ENCODE measurements around the gene FREY1.
"Not testable (repeated sequence)": the region's sequence is repeated elsewhere in the genome, so short reads cannot be mapped to it uniquely, and the experiment has no call there.

The FREY1 gene

GRCh38 chr11:45901626-45902025 lies 5.4 kb downstream of the FREY1 start:
- in situ Hi-C loops (cut with HindIII; ENCODE audit: low sequenced_read_pairs) = no loop called here
- H3K4me3 ChIP-seq (ENCODE audit: low read depth, low read length) = no peak overlapping the region

GRCh38 chr11:45900916-45901617 lies 6.0 kb downstream of the FREY1 start:
- TF ChIP-seq CTCF (IDR thresholded peaks at IDR 0.05; ENCODE audit: low read depth, low read length) = no peak
- DNase-seq (ENCODE audit: low read depth, low spot score) = no peak
- in situ Hi-C loops (cut with HindIII; ENCODE audit: low sequenced_read_pairs) = no loop called here
- peak overlapping the region; percentile 41 for H3K4me3 ChIP-seq (ENCODE audit: low read depth, low read length)

More at GRCh38 chr11:45901626-45902025, 5.4 kb downstream of the FREY1 start:
- no peak for DNase-seq (ENCODE audit: low read depth, low spot score)
- no peak for TF ChIP-seq CTCF (IDR thresholded peaks at IDR 0.05; ENCODE audit: low read depth, low read length)

- in situ Hi-C loops (cut with HindIII; ENCODE audit: low sequenced_read_pairs) = not testable (repeated sequence)
- H3K4me3 ChIP-seq (ENCODE audit: low read depth, low read length) = peak overlapping the region; percentile 41
These were observed 6.8 kb downstream of the FREY1 start for GRCh38 chr11:45900175-45900800.

DNA sequence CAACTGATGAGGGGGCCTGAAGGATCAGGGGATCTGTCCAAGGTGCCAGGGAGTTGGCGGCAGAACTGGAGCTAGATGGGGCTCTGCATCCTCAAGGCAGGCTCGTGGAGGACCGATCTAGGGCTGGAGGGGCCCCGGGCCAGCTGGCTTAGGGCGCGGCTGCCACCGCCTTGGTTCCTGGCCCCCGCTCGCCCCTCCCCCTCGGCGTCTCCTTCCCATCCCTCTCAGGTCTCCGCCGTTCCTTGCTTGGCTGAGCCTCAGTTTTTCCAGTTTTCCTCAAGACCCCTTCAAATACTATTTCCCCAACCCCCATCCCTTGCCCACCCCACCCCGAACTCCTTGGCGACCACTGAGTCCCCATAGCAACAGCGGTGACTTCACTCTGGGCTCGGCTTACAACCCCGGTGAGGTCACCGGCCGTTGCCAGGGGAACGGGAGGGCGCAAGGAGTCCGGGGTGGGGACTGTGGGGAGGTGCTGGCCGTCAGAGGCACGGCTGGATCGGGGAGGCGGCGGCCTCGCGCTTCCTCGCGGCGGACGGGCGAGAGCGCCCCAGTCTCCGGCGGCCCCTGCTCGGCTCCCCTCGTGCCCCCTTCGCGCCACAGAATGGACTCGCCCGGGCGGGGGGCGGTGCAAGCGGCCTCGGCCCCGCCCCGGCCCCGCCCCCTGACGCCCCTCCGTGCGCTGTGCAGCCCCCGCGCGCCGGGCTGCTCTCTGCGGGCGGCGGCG lies 7.5 kb downstream of the FREY1 start:
- in situ Hi-C loops (cut with HindIII; ENCODE audit: low sequenced_read_pairs) = no loop called here
- peak overlapping the region; percentile 41 for H3K4me3 ChIP-seq (ENCODE audit: low read depth, low read length)
- TF ChIP-seq CTCF (IDR thresholded peaks at IDR 0.05; ENCODE audit: low read depth, low read length) = no peak

More at GRCh38 chr11:45900175-45900800, 6.8 kb downstream of the FREY1 start:
- DNase-seq (ENCODE audit: low read depth, low spot score) = not testable (repeated sequence)

DNA sequence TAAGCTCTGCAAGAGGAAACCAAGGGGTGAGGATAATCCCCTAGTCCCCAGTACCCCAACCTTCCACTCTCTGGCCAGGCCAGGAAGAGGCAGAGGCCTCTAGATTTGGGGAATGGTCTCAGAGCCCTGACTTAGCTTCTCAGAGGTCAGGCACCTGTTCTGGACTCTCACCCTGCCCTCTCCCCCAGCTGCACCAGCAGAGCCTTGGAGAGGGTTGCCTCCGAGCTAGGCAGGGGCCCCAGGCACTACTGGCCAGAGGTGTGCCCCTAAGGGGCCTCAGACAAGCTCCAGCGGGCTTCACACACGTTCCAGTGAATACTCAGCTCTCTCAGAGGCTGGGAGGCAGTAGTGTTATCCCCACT lies 8.0 kb downstream of the FREY1 start:
- DNase-seq (ENCODE audit: low read depth, low spot score) = no peak
- in situ Hi-C loops (cut with HindIII; ENCODE audit: low sequenced_read_pairs) = no loop called here
- no peak for TF ChIP-seq CTCF (IDR thresholded peaks at IDR 0.05; ENCODE audit: low read depth, low read length)
- H3K4me3 ChIP-seq (ENCODE audit: low read depth, low read length) = no peak overlapping the region

More for the DNA sequence above, 7.5 kb downstream of the FREY1 start:
- peak; percentile 93 for DNase-seq (ENCODE audit: low read depth, low spot score)

- TF ChIP-seq CTCF (IDR thresholded peaks at IDR 0.05; ENCODE audit: low read depth, low read length) = no peak
- no peak overlapping the region for H3K4me3 ChIP-seq (ENCODE audit: low read depth, low read length)
- in situ Hi-C loops (cut with HindIII; ENCODE audit: low sequenced_read_pairs) = no loop called here
- no peak for DNase-seq (ENCODE audit: low read depth, low spot score)
These were observed 9.5 kb downstream of the FREY1 start for GRCh38 chr11:45897556-45897955.

Data from astrocyte of the spinal cord (primary cell).